HCT116 (cell line): ENCODE data around the gene GPR180. TPM values are rescaled to one million over a fixed set of nuclear protein-coding genes. Genes with fewer than 3 reads are reported as not detected.

ENCODE experiments used
- ATAC-seq: fragments of 200-7000 bp; cut with Tn5 transposase; 2 replicates; pipeline ENCODE4 v1.9.1; 2020; ENCODE audit warnings: mild to moderate bottlenecking, moderate library complexity
- BruUV-seq: library from RNA; stranded (reverse); fragments of 400-500 nt; replicated peaks from 2 replicates; lab custom pipeline; 2021; lab: Mats Ljungman, UMichigan
- CTCF ChIA-PET: fragments of 300-600 bp; sonication (Branson Sonifier 250); formaldehyde crosslinking; loops from one replicate; lab custom pipeline; 2021; ENCODE audit warnings: antibody characterized with exemption; lab: Charles Lee
- POLR2A ChIA-PET: fragments of 300-600, 350-600 bp; sonication (Branson Sonifier 250); formaldehyde crosslinking; loops from one replicate; lab custom pipeline; 2021; ENCODE audit warnings: antibody characterized with exemption; lab: Charles Lee
- RAD21 ChIA-PET, 2 experiments: fragments of 300-600 bp; sonication (Branson Sonifier 250); formaldehyde crosslinking; loops; one replicate each; lab custom pipeline; 2023; ENCODE audit warnings: low total read pairs in 2 of 2; ENCODE audit not compliant: uncharacterized antibody in 2 of 2, unreplicated experiment in 2 of 2, low non-redundant PET in 1 of 2; lab: Charles Lee
- DNase-seq: peaks from one replicate; pipeline ENCODE4 v3.0.0-alpha.2; 2010; ENCODE audit warnings: low read depth, low spot score
- H2AFZ ChIP-seq: fragments of 200-600 bp; shearing (Covaris generic), sonication (generic); 2 replicates; pipeline ENCODE4 v1.6.1; 2017; ENCODE audit warnings: low read depth, mixed run types, mixed read lengths, antibody characterized with exemption, low read length; ENCODE audit not compliant: poor library complexity, severe bottlenecking
- H3K27ac ChIP-seq: 2 replicates; pipeline ENCODE4 v1.5.1; 2012; ENCODE audit warnings: low read depth, low read length
- H3K27me3 ChIP-seq: fragments of 200-600 bp; sonication (generic); 2 replicates; pipeline ENCODE4 v1.6.1; 2016; ENCODE audit warnings: mixed run types, low read length, mixed read lengths; ENCODE audit not compliant: insufficient read depth
- H3K36me3 ChIP-seq, 2 experiments: fragments of 200-500 bp in 1 of 2; fragments of 200-600 bp in 1 of 2; sonication (Bioruptor generic) in 1 of 2; sonication (generic) in 1 of 2; 2 replicates each; pipeline versions ENCODE4 v1.5.1 to v1.6.1; 2014 to 2016; ENCODE audit warnings: low read length in 2 of 2, inconsistent platforms in 1 of 2, mixed read lengths in 1 of 2, mixed run types in 1 of 2; ENCODE audit not compliant: insufficient read depth in 2 of 2, control insufficient read depth in 1 of 2
- H3K4me1 ChIP-seq, 2 experiments: fragments of 200-600 bp in 1 of 2; sonication (generic) in 1 of 2; 2 replicates each; pipeline versions ENCODE4 v1.5.1 to v1.6.1; 2012 to 2017; ENCODE audit warnings: low read length in 2 of 2, inconsistent platforms in 1 of 2, mild to moderate bottlenecking in 1 of 2, mixed read lengths in 1 of 2, mixed run types in 1 of 2, moderate library complexity in 1 of 2; ENCODE audit not compliant: insufficient read depth in 2 of 2, control insufficient read depth in 1 of 2
- H3K4me2 ChIP-seq: fragments of 200-600 bp; sonication (generic); 2 replicates; pipeline ENCODE4 v1.6.1; 2017; ENCODE audit warnings: mixed run types, low read length, mixed read lengths
- H3K4me3 ChIP-seq, 2 experiments: fragments of 200-600 bp in 1 of 2; sonication (generic) in 1 of 2; replicated peaks in 1 of 2; 2 replicates each; pipeline ENCODE4 v1.5.1; 2011 to 2016; ENCODE audit warnings: low read length in 2 of 2, control low read depth in 1 of 2, low read depth in 1 of 2, mild to moderate bottlenecking in 1 of 2, mixed read lengths in 1 of 2, mixed run types in 1 of 2
- H3K79me2 ChIP-seq: fragments of 200-600 bp; sonication (generic); 2 replicates; pipeline ENCODE4 v1.6.1; 2017; ENCODE audit warnings: mild to moderate bottlenecking, mixed run types, low read length, moderate library complexity, mixed read lengths; ENCODE audit not compliant: insufficient read depth
- H3K9ac ChIP-seq: fragments of 200-600 bp; sonication (generic); 2 replicates; pipeline ENCODE4 v1.6.1; 2016; ENCODE audit warnings: low read length, mixed read lengths
- H3K9me2 ChIP-seq: fragments of 200-600 bp; sonication (generic), shearing (Covaris generic); 2 replicates; pipeline ENCODE4 v1.6.1; 2017; ENCODE audit warnings: mixed run types, mild to moderate bottlenecking, moderate library complexity; ENCODE audit not compliant: insufficient read depth
- H3K9me3 ChIP-seq, 2 experiments: fragments of 200-500 bp in 1 of 2; fragments of 200-600 bp in 1 of 2; sonication (Bioruptor generic) in 1 of 2; sonication (generic) in 1 of 2; 2 replicates each; pipeline ENCODE4 v1.6.1; 2014 to 2017; ENCODE audit warnings: low read length in 2 of 2, mixed read lengths in 2 of 2, inconsistent platforms in 1 of 2, low read depth in 1 of 2, mild to moderate bottlenecking in 1 of 2, mixed run types in 1 of 2, moderate library complexity in 1 of 2; ENCODE audit not compliant: control insufficient read depth in 1 of 2, insufficient read depth in 1 of 2
- H4K20me1 ChIP-seq: fragments of 200-600 bp; sonication (generic), shearing (Covaris generic); 2 replicates; pipeline ENCODE4 v1.6.1; 2017; ENCODE audit warnings: mixed run types, mild to moderate bottlenecking, moderate library complexity; ENCODE audit not compliant: insufficient read depth
- CBX3 ChIP-seq: IDR thresholded peaks from 2 replicates; pipeline ENCODE4 v1.6.1; 2012; ENCODE audit warnings: low read depth
- CEBPB ChIP-seq: IDR thresholded peaks from 2 replicates; pipeline ENCODE4 v1.6.1; 2012; ENCODE audit warnings: low read depth
- CTCF ChIP-seq, 3 experiments: fragments of 200-600 bp in 1 of 3; sonication (generic) in 1 of 3; IDR thresholded peaks in 2 of 3; conservative IDR thresholded peaks in 1 of 3; 2 replicates each; pipeline ENCODE4 v1.5.1; 2012 to 2017; ENCODE audit warnings: low read depth in 2 of 3, low read length in 2 of 3, antibody characterized with exemption in 1 of 3, borderline replicate concordance in 1 of 3, control low read depth in 1 of 3, mild to moderate bottlenecking in 1 of 3, mixed read lengths in 1 of 3, mixed run types in 1 of 3, moderate library complexity in 1 of 3; ENCODE audit not compliant: insufficient read depth in 1 of 3
- EGR1 ChIP-seq: IDR thresholded peaks from 2 replicates; pipeline ENCODE4 v1.6.1; 2012; ENCODE audit warnings: low read depth
- FOSL1 ChIP-seq: IDR thresholded peaks from 2 replicates; pipeline ENCODE4 v1.6.1; 2012; ENCODE audit warnings: low read depth
- JUND ChIP-seq: IDR thresholded peaks from 2 replicates; pipeline ENCODE4 v1.6.1; 2012
- POLR2AphosphoS5 ChIP-seq: IDR thresholded peaks from 2 replicates; pipeline ENCODE4 v1.6.1; 2011; ENCODE audit warnings: mild to moderate bottlenecking, low read depth, low read length, moderate library complexity
- RAD21 ChIP-seq: IDR thresholded peaks from 2 replicates; pipeline ENCODE4 v1.6.1; 2012; ENCODE audit warnings: low read depth, mild to moderate bottlenecking
- SIN3A ChIP-seq: IDR thresholded peaks from 2 replicates; pipeline ENCODE4 v1.6.1; 2012; ENCODE audit warnings: low read depth
- TCF7L2 ChIP-seq: IDR thresholded peaks from 2 replicates; pipeline ENCODE4 v1.7.0; 2011; ENCODE audit warnings: borderline replicate concordance, inconsistent platforms; ENCODE audit not compliant: insufficient read depth, insufficient read length; ENCODE audit errors: extremely low read depth
- ZFX ChIP-seq: fragments of 450-650 bp; IDR thresholded peaks from 2 replicates; pipeline ENCODE4 v1.6.1; 2017
- ZNF274 ChIP-seq: fragments of 200-500 bp; sonication (Bioruptor generic); IDR thresholded peaks from 2 replicates; pipeline ENCODE4 v1.6.1; 2014; ENCODE audit warnings: mild to moderate bottlenecking, low read depth, low read length, inconsistent platforms
- intact Hi-C: fragments of 100-400 bp; cut with micrococcal nuclease; formaldehyde crosslinking; loops from 2 replicates; pipeline ENCODE4 v1.10.0; 2022
- total RNA-seq: library from RNA; stranded (reverse); gene quantifications from one replicate; pipeline ENCODE4 v1.2.1, GENCODE V29; 2021; ENCODE audit not compliant: unreplicated experiment
- TF ChIP-seq, protein P1 (sequence below): IDR thresholded peaks from 2 replicates; pipeline ENCODE4 v1.6.1; 2012
- TF ChIP-seq, protein P2 (sequence below): IDR thresholded peaks from 2 replicates; pipeline ENCODE4 v1.6.1; 2011; ENCODE audit warnings: mild to moderate bottlenecking, low read length, moderate library complexity; ENCODE audit not compliant: insufficient replicate concordance; ENCODE audit errors: extremely low read depth

The GPR180 gene
- total RNA-seq, 1 experiment from 2014 or later, result 6.4 TPM

GRCh38 chr13:94640721-94641120 is 39.1 kb downstream of the GPR180 start:
- Histone ChIP-seq H3K79me2 (no peaks in the 10 kb centered on the region), H3K27ac (no peak overlapping the region), H3K4me3 (no peak overlapping the region), H3K27me3 (no peaks in the 10 kb centered on the region), H2AFZ (no peak overlapping the region), H3K9ac (no peak overlapping the region), H4K20me1 (no peaks in the 10 kb centered on the region), H3K9me3 (no peaks in the 10 kb centered on the region), H3K4me1 (no peaks in the 10 kb centered on the region), H3K9me2 (no peaks in the 10 kb centered on the region), H3K36me3 (no peaks in the 10 kb centered on the region), H3K4me2 (no peak overlapping the region)
- DNase-seq, result no peak
- TF ChIP-seq JUND (no peak), ZFX (no peak)
- TF ChIP-seq, protein P1, sequence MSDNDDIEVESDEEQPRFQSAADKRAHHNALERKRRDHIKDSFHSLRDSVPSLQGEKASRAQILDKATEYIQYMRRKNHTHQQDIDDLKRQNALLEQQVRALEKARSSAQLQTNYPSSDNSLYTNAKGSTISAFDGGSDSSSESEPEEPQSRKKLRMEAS, result no peak
- POLR2A ChIA-PET, result no interaction called here
- RAD21 ChIA-PET, result no interaction called here
- CTCF ChIA-PET, result no interaction called here
- BruUV-seq, result no TSS peak
- intact Hi-C loops, result no loop called here
- no peak for ATAC-seq

DNA sequence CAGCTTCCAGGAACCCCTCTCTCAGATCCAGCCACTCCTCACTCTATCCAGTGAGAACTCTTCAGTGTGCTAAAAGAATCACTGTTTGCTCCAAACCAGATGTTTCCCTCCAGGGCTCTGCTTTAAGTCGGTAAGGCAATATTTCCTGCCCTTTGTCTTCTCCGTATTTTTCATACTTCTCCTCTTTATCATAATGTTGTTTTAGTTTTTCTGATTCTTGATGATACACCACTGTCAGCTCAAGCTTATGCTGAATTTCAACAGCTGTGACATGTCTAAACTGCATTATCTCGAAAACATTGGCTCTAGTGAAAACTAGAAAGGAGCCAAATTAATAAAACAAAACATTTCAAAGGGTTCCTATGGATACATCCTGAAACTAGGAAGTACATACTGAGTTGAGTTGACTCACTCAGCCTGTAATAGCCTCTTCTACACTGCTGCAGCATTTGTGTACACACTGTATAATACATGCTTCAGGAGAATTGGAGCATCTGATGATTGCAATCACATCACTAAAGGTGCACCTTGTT is 39.8 kb downstream of the GPR180 start:
- Histone ChIP-seq H3K4me1 (no peaks in the 10 kb centered on the region), H3K79me2 (no peaks in the 10 kb centered on the region), H3K36me3 (no peaks in the 10 kb centered on the region), H3K9me2 (no peaks in the 10 kb centered on the region), H3K4me2 (no peak overlapping the region), H3K9me3 (no peaks in the 10 kb centered on the region), H3K27me3 (no peaks in the 10 kb centered on the region), H3K9ac (no peak overlapping the region), H2AFZ (no peak overlapping the region), H3K27ac (no peak overlapping the region), H4K20me1 (no peaks in the 10 kb centered on the region), H3K4me3 (no peak overlapping the region)
- RAD21 ChIA-PET, result no interaction called here
- CTCF ChIA-PET, result no interaction called here
- BruUV-seq, result no TSS peak
- DNase-seq (no peak), ATAC-seq (no peak)
- POLR2A ChIA-PET, result no interaction called here
- intact Hi-C loops, result no loop called here
- TF ChIP-seq ZNF274, result no peak
- TF ChIP-seq, protein P2, sequence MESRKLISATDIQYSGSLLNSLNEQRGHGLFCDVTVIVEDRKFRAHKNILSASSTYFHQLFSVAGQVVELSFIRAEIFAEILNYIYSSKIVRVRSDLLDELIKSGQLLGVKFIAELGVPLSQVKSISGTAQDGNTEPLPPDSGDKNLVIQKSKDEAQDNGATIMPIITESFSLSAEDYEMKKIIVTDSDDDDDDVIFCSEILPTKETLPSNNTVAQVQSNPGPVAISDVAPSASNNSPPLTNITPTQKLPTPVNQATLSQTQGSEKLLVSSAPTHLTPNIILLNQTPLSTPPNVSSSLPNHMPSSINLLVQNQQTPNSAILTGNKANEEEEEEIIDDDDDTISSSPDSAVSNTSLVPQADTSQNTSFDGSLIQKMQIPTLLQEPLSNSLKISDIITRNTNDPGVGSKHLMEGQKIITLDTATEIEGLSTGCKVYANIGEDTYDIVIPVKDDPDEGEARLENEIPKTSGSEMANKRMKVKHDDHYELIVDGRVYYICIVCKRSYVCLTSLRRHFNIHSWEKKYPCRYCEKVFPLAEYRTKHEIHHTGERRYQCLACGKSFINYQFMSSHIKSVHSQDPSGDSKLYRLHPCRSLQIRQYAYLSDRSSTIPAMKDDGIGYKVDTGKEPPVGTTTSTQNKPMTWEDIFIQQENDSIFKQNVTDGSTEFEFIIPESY, result no peak
- TF ChIP-seq FOSL1, result no peak
- TF ChIP-seq CTCF (IDR thresholded peaks at IDR 0.05 in 2 of 3, conservative IDR thresholded peaks at IDR 0.05 in 1 of 3; ENCODE audit: borderline replicate concordance in 1 of 3, insufficient read depth in 1 of 3, low read depth in 2 of 3, low read length in 2 of 3), result no peak
- TF ChIP-seq POLR2AphosphoS5, result no peak
- TF ChIP-seq, protein P1, result no peak
- TF ChIP-seq CBX3, result no peak
- TF ChIP-seq ZFX, result no peak
- no peak for TF ChIP-seq RAD21
- TF ChIP-seq CEBPB, result no peak
- no peak for TF ChIP-seq SIN3A
- TF ChIP-seq JUND, result no peak
- no peak for TF ChIP-seq TCF7L2
- TF ChIP-seq EGR1, result no peak
